H1 (cell line): ENCODE data around the gene TTC33. TPM values are rescaled to one million over a fixed set of nuclear protein-coding genes. Genes with fewer than 3 reads are reported as not detected.

Source experiments
- CEBPB ChIP-seq: IDR thresholded peaks from 2 replicates; pipeline ENCODE4 v1.6.1; 2012; ENCODE audit warnings: low read depth, low read length
- EGR1 ChIP-seq: IDR thresholded peaks from 2 replicates; pipeline ENCODE4 v1.6.1; 2011; ENCODE audit warnings: low read depth, low read length, borderline replicate concordance
- GABPA ChIP-seq: IDR thresholded peaks from 2 replicates; pipeline ENCODE4 v1.6.1; 2011; ENCODE audit warnings: mild to moderate bottlenecking, low read length, moderate library complexity, borderline replicate concordance; ENCODE audit not compliant: insufficient read depth
- KDM4A ChIP-seq: IDR thresholded peaks from one replicate; pipeline ENCODE4 v1.7.1; 2012; ENCODE audit warnings: low read depth, mild to moderate bottlenecking, moderate library complexity, low read length, inconsistent platforms; ENCODE audit not compliant: severe bottlenecking
- KDM5A ChIP-seq: fragments of 200-600 bp; IDR thresholded peaks from 2 replicates; pipeline ENCODE4 v1.7.1; 2012; ENCODE audit warnings: mild to moderate bottlenecking, low read length, inconsistent platforms, mixed read lengths
- NANOG ChIP-seq: IDR thresholded peaks from 2 replicates; pipeline ENCODE4 v1.6.1; 2011; ENCODE audit warnings: low read length, low read depth, mild to moderate bottlenecking, inconsistent platforms; ENCODE audit not compliant: insufficient read depth, poor library complexity, severe bottlenecking
- POU5F1 ChIP-seq: IDR thresholded peaks from 2 replicates; pipeline ENCODE4 v1.6.1; 2011; ENCODE audit warnings: low read depth, mild to moderate bottlenecking, low read length, moderate library complexity
- TBP ChIP-seq: IDR thresholded peaks from 2 replicates; pipeline ENCODE4 v1.6.1; 2011; ENCODE audit warnings: low read depth, low read length, improper control_type of control experiment
- TCF12 ChIP-seq: IDR thresholded peaks from 2 replicates; pipeline ENCODE4 v1.6.1; 2011; ENCODE audit warnings: low read depth, mild to moderate bottlenecking, low read length
- TEAD4 ChIP-seq: IDR thresholded peaks from 2 replicates; pipeline ENCODE4 v1.6.1; 2012; ENCODE audit warnings: low read depth, low read length, inconsistent platforms, mixed read lengths
- ZNF274 ChIP-seq: IDR thresholded peaks from 2 replicates; pipeline ENCODE4 v1.7.0; 2012; ENCODE audit warnings: low read length, borderline replicate concordance; ENCODE audit errors: extremely low read depth
- polyA plus RNA-seq, 7 experiments: library from polyadenylated mRNA; depleted of rRNA in 3 of 7; stranded (reverse) in 5 of 7; unstranded in 2 of 7; fragments of >200 nt in 5 of 7; fragments of 200-250 nt in 2 of 7; gene quantifications; 1 replicate in 5 of 7; 2 replicates in 1 of 7; 4 replicates in 1 of 7; pipeline versions ENCODE4 v1.2.1 to v1.2.3, GENCODE V29; 2011 to 2013; ENCODE audit warnings: missing spikeins in 2 of 7, mixed read lengths in 2 of 7
- total RNA-seq: library from RNA; stranded (reverse); fragmentation: NEBNext Ultra II Directional; extraction: Animal tissue kit (Norgen Biotek cat#: 25700); gene quantifications from 2 replicates; pipeline ENCODE4 v1.2.1, GENCODE V29; 2021
- TF ChIP-seq, protein P1 (sequence below): fragments of 300-600 bp; sonication (generic); IDR thresholded peaks from 2 replicates; pipeline ENCODE4 v1.7.1; 2012; ENCODE audit warnings: low read length, moderate library complexity, mild to moderate bottlenecking, inconsistent platforms; ENCODE audit not compliant: insufficient replicate concordance

The TTC33 gene
- total and polyA plus RNA-seq, 2 of the 8 experiments (the other 6 are each of a cell fraction or from before 2014, with no cell fraction given) = 1.2 to 12.6 TPM

DNA sequence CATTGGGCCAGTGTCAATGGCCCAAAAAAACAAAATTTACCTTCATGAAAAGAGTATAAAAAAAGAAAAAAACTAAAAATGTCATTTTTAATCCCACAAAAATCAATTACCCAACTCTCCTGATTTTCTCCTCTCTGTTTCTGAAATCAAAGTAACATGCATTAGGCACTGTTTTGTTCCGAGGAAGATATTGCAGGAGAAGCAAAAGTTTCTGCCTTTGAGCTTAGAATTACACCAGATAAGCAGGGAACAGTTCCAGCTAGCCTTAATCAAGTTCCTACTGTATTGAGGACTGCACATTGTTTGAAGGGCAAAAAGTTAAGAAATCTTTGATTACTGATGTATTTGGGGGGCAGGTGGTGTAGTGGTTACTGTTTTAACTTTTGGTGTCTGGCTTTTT lies 43.5 kb upstream of the TTC33 start (continued):
- TF ChIP-seq, protein P1, sequence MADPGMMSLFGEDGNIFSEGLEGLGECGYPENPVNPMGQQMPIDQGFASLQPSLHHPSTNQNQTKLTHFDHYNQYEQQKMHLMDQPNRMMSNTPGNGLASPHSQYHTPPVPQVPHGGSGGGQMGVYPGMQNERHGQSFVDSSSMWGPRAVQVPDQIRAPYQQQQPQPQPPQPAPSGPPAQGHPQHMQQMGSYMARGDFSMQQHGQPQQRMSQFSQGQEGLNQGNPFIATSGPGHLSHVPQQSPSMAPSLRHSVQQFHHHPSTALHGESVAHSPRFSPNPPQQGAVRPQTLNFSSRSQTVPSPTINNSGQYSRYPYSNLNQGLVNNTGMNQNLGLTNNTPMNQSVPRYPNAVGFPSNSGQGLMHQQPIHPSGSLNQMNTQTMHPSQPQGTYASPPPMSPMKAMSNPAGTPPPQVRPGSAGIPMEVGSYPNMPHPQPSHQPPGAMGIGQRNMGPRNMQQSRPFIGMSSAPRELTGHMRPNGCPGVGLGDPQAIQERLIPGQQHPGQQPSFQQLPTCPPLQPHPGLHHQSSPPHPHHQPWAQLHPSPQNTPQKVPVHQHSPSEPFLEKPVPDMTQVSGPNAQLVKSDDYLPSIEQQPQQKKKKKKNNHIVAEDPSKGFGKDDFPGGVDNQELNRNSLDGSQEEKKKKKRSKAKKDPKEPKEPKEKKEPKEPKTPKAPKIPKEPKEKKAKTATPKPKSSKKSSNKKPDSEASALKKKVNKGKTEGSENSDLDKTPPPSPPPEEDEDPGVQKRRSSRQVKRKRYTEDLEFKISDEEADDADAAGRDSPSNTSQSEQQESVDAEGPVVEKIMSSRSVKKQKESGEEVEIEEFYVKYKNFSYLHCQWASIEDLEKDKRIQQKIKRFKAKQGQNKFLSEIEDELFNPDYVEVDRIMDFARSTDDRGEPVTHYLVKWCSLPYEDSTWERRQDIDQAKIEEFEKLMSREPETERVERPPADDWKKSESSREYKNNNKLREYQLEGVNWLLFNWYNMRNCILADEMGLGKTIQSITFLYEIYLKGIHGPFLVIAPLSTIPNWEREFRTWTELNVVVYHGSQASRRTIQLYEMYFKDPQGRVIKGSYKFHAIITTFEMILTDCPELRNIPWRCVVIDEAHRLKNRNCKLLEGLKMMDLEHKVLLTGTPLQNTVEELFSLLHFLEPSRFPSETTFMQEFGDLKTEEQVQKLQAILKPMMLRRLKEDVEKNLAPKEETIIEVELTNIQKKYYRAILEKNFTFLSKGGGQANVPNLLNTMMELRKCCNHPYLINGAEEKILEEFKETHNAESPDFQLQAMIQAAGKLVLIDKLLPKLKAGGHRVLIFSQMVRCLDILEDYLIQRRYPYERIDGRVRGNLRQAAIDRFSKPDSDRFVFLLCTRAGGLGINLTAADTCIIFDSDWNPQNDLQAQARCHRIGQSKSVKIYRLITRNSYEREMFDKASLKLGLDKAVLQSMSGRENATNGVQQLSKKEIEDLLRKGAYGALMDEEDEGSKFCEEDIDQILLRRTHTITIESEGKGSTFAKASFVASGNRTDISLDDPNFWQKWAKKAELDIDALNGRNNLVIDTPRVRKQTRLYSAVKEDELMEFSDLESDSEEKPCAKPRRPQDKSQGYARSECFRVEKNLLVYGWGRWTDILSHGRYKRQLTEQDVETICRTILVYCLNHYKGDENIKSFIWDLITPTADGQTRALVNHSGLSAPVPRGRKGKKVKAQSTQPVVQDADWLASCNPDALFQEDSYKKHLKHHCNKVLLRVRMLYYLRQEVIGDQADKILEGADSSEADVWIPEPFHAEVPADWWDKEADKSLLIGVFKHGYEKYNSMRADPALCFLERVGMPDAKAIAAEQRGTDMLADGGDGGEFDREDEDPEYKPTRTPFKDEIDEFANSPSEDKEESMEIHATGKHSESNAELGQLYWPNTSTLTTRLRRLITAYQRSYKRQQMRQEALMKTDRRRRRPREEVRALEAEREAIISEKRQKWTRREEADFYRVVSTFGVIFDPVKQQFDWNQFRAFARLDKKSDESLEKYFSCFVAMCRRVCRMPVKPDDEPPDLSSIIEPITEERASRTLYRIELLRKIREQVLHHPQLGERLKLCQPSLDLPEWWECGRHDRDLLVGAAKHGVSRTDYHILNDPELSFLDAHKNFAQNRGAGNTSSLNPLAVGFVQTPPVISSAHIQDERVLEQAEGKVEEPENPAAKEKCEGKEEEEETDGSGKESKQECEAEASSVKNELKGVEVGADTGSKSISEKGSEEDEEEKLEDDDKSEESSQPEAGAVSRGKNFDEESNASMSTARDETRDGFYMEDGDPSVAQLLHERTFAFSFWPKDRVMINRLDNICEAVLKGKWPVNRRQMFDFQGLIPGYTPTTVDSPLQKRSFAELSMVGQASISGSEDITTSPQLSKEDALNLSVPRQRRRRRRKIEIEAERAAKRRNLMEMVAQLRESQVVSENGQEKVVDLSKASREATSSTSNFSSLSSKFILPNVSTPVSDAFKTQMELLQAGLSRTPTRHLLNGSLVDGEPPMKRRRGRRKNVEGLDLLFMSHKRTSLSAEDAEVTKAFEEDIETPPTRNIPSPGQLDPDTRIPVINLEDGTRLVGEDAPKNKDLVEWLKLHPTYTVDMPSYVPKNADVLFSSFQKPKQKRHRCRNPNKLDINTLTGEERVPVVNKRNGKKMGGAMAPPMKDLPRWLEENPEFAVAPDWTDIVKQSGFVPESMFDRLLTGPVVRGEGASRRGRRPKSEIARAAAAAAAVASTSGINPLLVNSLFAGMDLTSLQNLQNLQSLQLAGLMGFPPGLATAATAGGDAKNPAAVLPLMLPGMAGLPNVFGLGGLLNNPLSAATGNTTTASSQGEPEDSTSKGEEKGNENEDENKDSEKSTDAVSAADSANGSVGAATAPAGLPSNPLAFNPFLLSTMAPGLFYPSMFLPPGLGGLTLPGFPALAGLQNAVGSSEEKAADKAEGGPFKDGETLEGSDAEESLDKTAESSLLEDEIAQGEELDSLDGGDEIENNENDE = no peak
- no peak for TF ChIP-seq POU5F1
- no peak for TF ChIP-seq KDM5A
- no peak for TF ChIP-seq GABPA
- TF ChIP-seq CEBPB = no peak
- no peak for TF ChIP-seq KDM4A
- TF ChIP-seq NANOG = no peak
- no peak for TF ChIP-seq TBP
- TF ChIP-seq ZNF274 = no peak
- TF ChIP-seq EGR1 = no peak
- TF ChIP-seq TEAD4 = no peak
- no peak for TF ChIP-seq TCF12
